ENCODE results near the gene EXOC6. TPM values are rescaled to one million over a fixed set of nuclear protein-coding genes. Genes with fewer than 3 reads are reported as not detected.
A peak's percentile ranks its signal among the peaks of the same experiment; 100 is the strongest.

The EXOC6 gene
- total RNA-seq (2021; ENCODE audit: unreplicated experiment), result 17.0 TPM
- polyA plus RNA-seq (2012; ENCODE audit: insufficient read length), result 7.8 TPM
- Bru-seq, nascent RNA, result percentile 77 among the genes with signal in this experiment
- BruChase-seq, experiment 1, labeled RNA remaining after a 2-hour chase, result percentile 66 among the genes with signal in this experiment
- BruChase-seq, experiment 2, labeled RNA remaining after a 6-hour chase, result percentile 65 among the genes with signal in this experiment
- long read RNA-seq, transcript EXOC6-201 (22 exons, 3,564 nt), result major isoform, 8 of 22 reads
- long read RNA-seq, partial matches to known transcripts, result 2 of 22 reads
- long read RNA-seq, other reads (novel, unspliced or antisense), result 12 of 22 reads

GRCh38 chr10:92848441-92849233 lies at the start of gene EXOC6:
TSS of gene EXOC6 (plus strand) at chr10:92848520. CDS start at chr10:92848534, 14 bp downstream.
- Histone ChIP-seq H3K4me3 (ENCODE audit: low read depth in 2 of 2, low read length in 2 of 2) (peak within 1 kb of the TSS; percentile 75 to 78), H3K27ac (ENCODE audit: low read length) (peak within 1 kb of the TSS; percentile 60)
- CTCF ChIA-PET, result interaction anchor here (0.5 to 1.0 kb wide), 5 partner anchors 32 to 256 kb away, joined by 3 to 12 read pairs (median 4); no protein-coding TSS in a partner anchor

More at GRCh38 chr10:92848441-92849233, at the start of gene EXOC6:
- in situ Hi-C loops (cut with HindIII; ENCODE audit: low pct_unique_long_range_greater_than_20kb, low sequenced_read_pairs), result no loop called here
- Histone ChIP-seq H3K36me3 (ENCODE audit: control insufficient read depth, insufficient read depth, low read length) (no peaks in the 10 kb centered on the region), H3K9me3 (ENCODE audit: control insufficient read depth, insufficient read depth, low read depth, low read length) (no peaks in the 10 kb centered on the region), H3K27me3 (ENCODE audit: control insufficient read depth, insufficient read depth, low read length) (no peaks in the 10 kb centered on the region), H3K4me1 (ENCODE audit: control insufficient read depth, insufficient read depth, low read length) (peaks cover 16% of the 10 kb centered on the region)
- POLR2A ChIA-PET, result interaction anchor here (0.5 to 0.7 kb wide), 2 partner anchors 97 to 150 kb away, joined by 4 to 6 read pairs; no protein-coding TSS in a partner anchor
- peak; percentile 78 for TF ChIP-seq POLR2AphosphoS5 (IDR thresholded peaks at IDR 0.05; ENCODE audit: low read depth, low read length)
- TF ChIP-seq REST (IDR thresholded peaks at IDR 0.05; ENCODE audit: insufficient read depth in 1 of 2, low read depth in 2 of 2, low read length in 1 of 2), result no peak
- no peak for TF ChIP-seq TCF7L2 (IDR thresholded peaks at IDR 0.05; ENCODE audit: low read depth, low read length)
- peak; percentile 71 for TF ChIP-seq CTCF (IDR thresholded peaks at IDR 0.05)
- peak; percentile 78; the same call in 1 of the 2 replicates for TF ChIP-seq SIN3A (IDR thresholded peaks at IDR 0.05; ENCODE audit: borderline replicate concordance, insufficient read depth, low read depth, low read length)
- peak; percentile 33 for DNase-seq (ENCODE audit: low read depth, low spot score)
- no TSS peak for BruUV-seq (replicated peaks)
- intact Hi-C loops (cut with micrococcal nuclease; ENCODE audit: unreplicated experiment), result no loop called here
- peak; percentile 92 for ATAC-seq
